ENCODE results near the gene PCDH9. TPM values are rescaled to one million over a fixed set of nuclear protein-coding genes. Genes with fewer than 3 reads are reported as not detected.

PCDH9 gene
- total RNA-seq, 1 donor from 2014 or later = 1.9 TPM

DNA sequence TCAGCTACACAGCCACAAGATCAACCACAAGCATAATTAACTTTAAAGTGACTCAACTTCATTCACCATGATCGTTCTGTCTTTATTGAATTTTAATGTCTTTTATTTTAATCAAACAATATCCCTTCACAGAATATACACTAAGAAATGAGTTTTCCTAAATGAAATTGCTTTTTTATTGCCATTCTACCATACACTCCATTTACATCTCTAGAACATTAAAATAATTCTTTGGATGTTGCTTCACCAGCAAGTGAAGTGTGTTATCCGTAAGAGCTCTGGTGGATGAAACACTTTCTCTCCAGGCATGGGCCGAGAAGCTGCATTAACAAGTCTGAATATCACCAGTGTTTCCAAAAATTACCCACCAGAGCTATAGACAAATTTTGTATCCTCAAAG lies 789.2 kb downstream of the PCDH9 start:
- H3K4me1 Mint-ChIP-seq (ENCODE audit: unreplicated experiment) = no peaks in the 10 kb centered on the region
- no peaks in the 10 kb centered on the region for H3K9me3 Mint-ChIP-seq (ENCODE audit: unreplicated experiment)
- no peak for DNase-seq (ENCODE audit: low spot score)
- TF ChIP-seq, protein P1, sequence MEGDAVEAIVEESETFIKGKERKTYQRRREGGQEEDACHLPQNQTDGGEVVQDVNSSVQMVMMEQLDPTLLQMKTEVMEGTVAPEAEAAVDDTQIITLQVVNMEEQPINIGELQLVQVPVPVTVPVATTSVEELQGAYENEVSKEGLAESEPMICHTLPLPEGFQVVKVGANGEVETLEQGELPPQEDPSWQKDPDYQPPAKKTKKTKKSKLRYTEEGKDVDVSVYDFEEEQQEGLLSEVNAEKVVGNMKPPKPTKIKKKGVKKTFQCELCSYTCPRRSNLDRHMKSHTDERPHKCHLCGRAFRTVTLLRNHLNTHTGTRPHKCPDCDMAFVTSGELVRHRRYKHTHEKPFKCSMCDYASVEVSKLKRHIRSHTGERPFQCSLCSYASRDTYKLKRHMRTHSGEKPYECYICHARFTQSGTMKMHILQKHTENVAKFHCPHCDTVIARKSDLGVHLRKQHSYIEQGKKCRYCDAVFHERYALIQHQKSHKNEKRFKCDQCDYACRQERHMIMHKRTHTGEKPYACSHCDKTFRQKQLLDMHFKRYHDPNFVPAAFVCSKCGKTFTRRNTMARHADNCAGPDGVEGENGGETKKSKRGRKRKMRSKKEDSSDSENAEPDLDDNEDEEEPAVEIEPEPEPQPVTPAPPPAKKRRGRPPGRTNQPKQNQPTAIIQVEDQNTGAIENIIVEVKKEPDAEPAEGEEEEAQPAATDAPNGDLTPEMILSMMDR (IDR thresholded peaks at IDR 0.05; ENCODE audit: unreplicated experiment) = no peak
- H3K27ac Mint-ChIP-seq (ENCODE audit: unreplicated experiment) = no peak overlapping the region
- H3K36me3 Mint-ChIP-seq (ENCODE audit: low read depth, unreplicated experiment) = no peaks in the 10 kb centered on the region
- no peak overlapping the region for H3K4me3 Mint-ChIP-seq (ENCODE audit: unreplicated experiment)
- H3K27me3 Mint-ChIP-seq (ENCODE audit: unreplicated experiment) = no peaks in the 10 kb centered on the region

DNA sequence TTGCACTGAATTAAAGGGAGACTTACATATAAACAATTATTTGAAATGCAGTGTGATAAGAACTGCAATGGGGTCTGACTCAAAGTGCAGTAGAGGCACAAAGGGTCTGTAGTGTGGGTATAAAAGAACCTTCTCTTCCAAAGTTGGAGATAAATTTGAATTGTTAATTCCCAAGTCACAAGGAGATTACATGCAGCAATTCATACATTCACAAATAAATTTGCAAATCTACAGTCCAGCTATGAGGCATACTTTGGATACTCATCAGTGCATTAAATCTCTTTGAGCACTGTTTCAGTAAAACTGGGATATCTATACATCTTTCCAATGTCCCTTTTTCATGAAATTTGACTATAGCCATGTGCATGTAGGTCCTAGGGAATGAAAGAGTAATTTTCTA lies 799.4 kb downstream of the PCDH9 start:
- no peaks in the 10 kb centered on the region for H3K27me3 Mint-ChIP-seq (ENCODE audit: unreplicated experiment)
- TF ChIP-seq, protein P1 (IDR thresholded peaks at IDR 0.05; ENCODE audit: unreplicated experiment) = no peak
- no peak overlapping the region for H3K4me3 Mint-ChIP-seq (ENCODE audit: unreplicated experiment)
- no peaks in the 10 kb centered on the region for H3K36me3 Mint-ChIP-seq (ENCODE audit: low read depth, unreplicated experiment)
- H3K9me3 Mint-ChIP-seq (ENCODE audit: unreplicated experiment) = no peaks in the 10 kb centered on the region
- DNase-seq (ENCODE audit: low spot score) = no peak
- no peaks in the 10 kb centered on the region for H3K4me1 Mint-ChIP-seq (ENCODE audit: unreplicated experiment)
- no peak overlapping the region for H3K27ac Mint-ChIP-seq (ENCODE audit: unreplicated experiment)

DNA sequence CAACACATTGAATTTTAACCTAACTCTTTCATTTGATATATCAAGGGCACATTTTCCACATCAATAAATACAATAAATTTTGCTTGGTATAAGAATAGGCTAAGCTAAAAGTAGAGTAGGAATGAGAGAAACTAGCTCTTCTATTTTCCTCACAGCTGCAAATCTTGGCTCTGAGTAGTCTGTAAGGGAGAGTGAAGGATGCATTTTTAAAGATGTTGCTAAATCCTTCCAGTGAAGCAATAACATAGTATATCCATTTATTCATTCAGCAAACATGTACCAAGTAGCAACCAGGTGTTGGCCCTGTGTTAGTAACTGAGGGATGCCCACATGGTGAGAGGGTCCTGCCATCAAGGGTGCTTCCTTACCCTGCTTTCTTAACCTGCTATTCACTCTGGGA lies 799.9 kb downstream of the PCDH9 start:
- no peaks in the 10 kb centered on the region for H3K4me1 Mint-ChIP-seq (ENCODE audit: unreplicated experiment)
- H3K27me3 Mint-ChIP-seq (ENCODE audit: unreplicated experiment) = no peaks in the 10 kb centered on the region
- H3K4me3 Mint-ChIP-seq (ENCODE audit: unreplicated experiment) = no peak overlapping the region
- no peaks in the 10 kb centered on the region for H3K36me3 Mint-ChIP-seq (ENCODE audit: low read depth, unreplicated experiment)
- TF ChIP-seq, protein P1 (IDR thresholded peaks at IDR 0.05; ENCODE audit: unreplicated experiment) = no peak
- H3K9me3 Mint-ChIP-seq (ENCODE audit: unreplicated experiment) = no peaks in the 10 kb centered on the region
- no peak for DNase-seq (ENCODE audit: low spot score)
- H3K27ac Mint-ChIP-seq (ENCODE audit: unreplicated experiment) = no peak overlapping the region

DNA sequence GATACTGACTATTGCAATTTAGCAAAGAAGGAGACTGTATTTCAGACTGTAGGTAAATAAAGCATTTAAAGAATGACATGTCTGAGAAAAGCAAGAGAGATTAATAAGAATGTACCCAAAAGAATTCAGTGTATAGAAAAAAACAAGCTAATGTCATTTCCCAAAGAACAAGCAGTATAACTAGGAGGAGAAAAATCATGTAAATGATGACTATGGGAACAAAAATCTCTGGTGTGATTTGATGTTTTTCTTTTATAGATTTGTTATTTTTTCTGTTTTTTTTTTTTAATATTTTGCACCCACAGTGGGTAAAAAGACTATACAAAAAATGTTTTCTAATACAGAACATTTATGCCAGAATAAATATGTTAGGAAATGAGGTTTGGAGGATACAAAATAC lies 801.0 kb downstream of the PCDH9 start:
- Mint-ChIP-seq H3K9me3 (ENCODE audit: unreplicated experiment) (no peaks in the 10 kb centered on the region), H3K4me3 (ENCODE audit: unreplicated experiment) (no peak overlapping the region), H3K4me1 (ENCODE audit: unreplicated experiment) (no peaks in the 10 kb centered on the region), H3K27ac (ENCODE audit: unreplicated experiment) (no peak overlapping the region), H3K27me3 (ENCODE audit: unreplicated experiment) (no peaks in the 10 kb centered on the region), H3K36me3 (ENCODE audit: low read depth, unreplicated experiment) (no peaks in the 10 kb centered on the region)
- no peak for DNase-seq (ENCODE audit: low spot score)
- TF ChIP-seq, protein P1 (IDR thresholded peaks at IDR 0.05; ENCODE audit: unreplicated experiment) = no peak

DNA sequence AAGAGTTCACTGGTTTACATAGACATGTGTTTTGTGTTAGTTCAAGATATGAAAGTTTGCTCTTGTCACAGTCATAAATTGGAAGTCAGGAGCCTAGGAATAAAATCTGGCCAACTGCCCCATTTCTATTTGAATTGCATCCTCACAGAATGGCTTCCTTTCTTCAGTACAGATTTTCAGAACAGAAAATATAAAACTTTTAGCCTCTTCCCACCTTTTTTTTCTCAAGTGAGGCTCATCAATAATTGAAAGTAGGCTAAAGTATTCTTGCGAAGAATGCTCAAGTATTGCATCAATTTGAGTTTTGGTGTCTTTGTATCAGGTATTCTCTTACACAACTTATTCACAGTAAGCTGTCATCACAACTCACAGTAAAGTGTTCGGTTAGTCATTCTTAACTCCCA lies 802.7 kb downstream of the PCDH9 start:
- Mint-ChIP-seq H3K4me1 (ENCODE audit: unreplicated experiment) (no peaks in the 10 kb centered on the region), H3K9me3 (ENCODE audit: unreplicated experiment) (no peaks in the 10 kb centered on the region), H3K27ac (ENCODE audit: unreplicated experiment) (no peak overlapping the region), H3K4me3 (ENCODE audit: unreplicated experiment) (no peak overlapping the region), H3K36me3 (ENCODE audit: low read depth, unreplicated experiment) (no peaks in the 10 kb centered on the region), H3K27me3 (ENCODE audit: unreplicated experiment) (no peaks in the 10 kb centered on the region)
- no peak for DNase-seq (ENCODE audit: low spot score)
- TF ChIP-seq, protein P1 (IDR thresholded peaks at IDR 0.05; ENCODE audit: unreplicated experiment) = no peak

All from endothelial cell (in vitro differentiated cells).